Motor neuron (in vitro differentiated cells): Measurements from ENCODE around the gene SHISA8. TPM values are rescaled to one million over a fixed set of nuclear protein-coding genes. Genes with fewer than 3 reads are reported as not detected.
A peak's percentile ranks its signal among the peaks of the same experiment; 100 is the strongest.

ENCODE experiments used
- ATAC-seq, 8 experiments: fragments of 200-7000 bp; cut with Tn5 transposase; replicated peaks in 6 of 8; 2 replicates each; pipeline ENCODE4 v1.8.0; 2021; ENCODE audit warnings: mild to moderate bottlenecking in 8 of 8, moderate library complexity in 8 of 8
- H3K27ac ChIP-seq, 2 donors: fragments of 250-450 bp; sonication (Bioruptor Pico); 2 replicates each; pipeline ENCODE4 v1.9.0; 2021; ENCODE audit warnings: antibody characterized with exemption in 2 of 2, mild to moderate bottlenecking in 2 of 2, moderate library complexity in 1 of 2
- H3K4me1 ChIP-seq, 2 donors: fragments of 250-450 bp; sonication (Bioruptor Pico); replicated peaks in 1 of 2; 2 replicates each; pipeline ENCODE4 v1.6.1; 2021; ENCODE audit warnings: antibody characterized with exemption in 2 of 2, mild to moderate bottlenecking in 2 of 2, moderate library complexity in 1 of 2
- H3K4me3 ChIP-seq, 5 donors: fragments of 250-450 bp; sonication (Bioruptor Pico); 2 replicates each; pipeline ENCODE4 v1.9.0; 2021; ENCODE audit warnings: antibody characterized with exemption in 5 of 5, mild to moderate bottlenecking in 5 of 5, moderate library complexity in 4 of 5
- WGBS, 10 experiments: fragments of 450-650 bp; shearing (Covaris generic); methylation state at CpG; one replicate each; pipeline ENCODE4 v1.0.0; 2022; 5-methylcytosine and 5-hydroxymethylcytosine counted together
- in situ Hi-C, 9 experiments: fragments of 400-800 bp; cut with MboI; loops; one replicate each; pipeline ENCODE4 v1.15.0; 2021; ENCODE audit warnings: low sequenced_read_pairs in 9 of 9, low pct_unique_long_range_greater_than_20kb in 2 of 9; ENCODE audit not compliant: unreplicated experiment in 9 of 9
- total RNA-seq, 8 experiments: library from RNA; unstranded; fragments of 300-600 nt; gene quantifications; 2 replicates each; pipeline versions ENCODE4 v1.2.3 to v1.2.4, GENCODE V29; 2022

Gene SHISA8
- total RNA-seq, 8 experiments from 2014 or later, result 0.11 to 0.27 (median 0.13) TPM; not detected in 5

DNA sequence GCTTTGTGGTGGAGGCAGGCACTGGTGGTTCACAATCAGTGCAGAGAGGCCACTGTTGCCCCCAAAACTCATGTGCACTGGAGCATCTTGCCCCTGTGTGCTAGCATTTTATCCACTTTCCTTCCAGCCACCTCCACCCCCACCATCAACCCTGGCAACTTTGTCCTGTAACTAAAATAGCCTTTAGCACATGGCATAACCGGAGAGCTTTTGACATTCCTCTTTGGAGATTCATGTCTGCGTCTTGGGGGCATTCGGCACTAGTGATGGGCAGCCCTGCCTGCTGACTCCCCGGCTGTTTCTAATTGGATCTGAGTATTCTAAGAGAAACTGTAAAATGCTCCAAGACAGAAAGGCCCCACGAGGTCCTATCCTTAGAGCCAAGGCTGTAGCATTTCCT lies 15.8 kb downstream of the SHISA8 start:
- in situ Hi-C loops, result no loop called here
- ATAC-seq, result no peak
- WGBS, 10 experiments, result 60 to 94% (median 91%) methylated on average over 1 to 5 of the region's 5 CpGs; no CpG with 5 or more reads in 7 of the 10 experiments
- H3K4me3 ChIP-seq, result no peak overlapping the region
- no peaks in the 10 kb centered on the region for H3K4me1 ChIP-seq
- H3K27ac ChIP-seq, result no peak overlapping the region

- no peaks in the 10 kb centered on the region for H3K4me1 ChIP-seq
- 80 to 100% (median 83%) methylated on average over 1 to 7 of the region's 11 CpGs; no CpG with 5 or more reads in 3 of the 10 experiments for WGBS, 10 experiments
- no peak for ATAC-seq
- no peak overlapping the region for H3K4me3 ChIP-seq
- in situ Hi-C loops, result no loop called here
- no peak overlapping the region for H3K27ac ChIP-seq
These were observed 16.2 kb downstream of the SHISA8 start for GRCh38 chr22:41898645-41899044.

GRCh38 chr22:41893591-41894375 lies 21.1 kb downstream of the SHISA8 start:
- 17 to 100% (median 97%) methylated on average over 1 to 5 of the region's 7 CpGs; no CpG with 5 or more reads in 2 of the 10 experiments for WGBS, 10 experiments
- in situ Hi-C loops, result no loop called here
- ATAC-seq, result no peak
- Histone ChIP-seq H3K4me1 (no peaks in the 10 kb centered on the region), H3K4me3 (no peak overlapping the region), H3K27ac (no peak overlapping the region)

DNA sequence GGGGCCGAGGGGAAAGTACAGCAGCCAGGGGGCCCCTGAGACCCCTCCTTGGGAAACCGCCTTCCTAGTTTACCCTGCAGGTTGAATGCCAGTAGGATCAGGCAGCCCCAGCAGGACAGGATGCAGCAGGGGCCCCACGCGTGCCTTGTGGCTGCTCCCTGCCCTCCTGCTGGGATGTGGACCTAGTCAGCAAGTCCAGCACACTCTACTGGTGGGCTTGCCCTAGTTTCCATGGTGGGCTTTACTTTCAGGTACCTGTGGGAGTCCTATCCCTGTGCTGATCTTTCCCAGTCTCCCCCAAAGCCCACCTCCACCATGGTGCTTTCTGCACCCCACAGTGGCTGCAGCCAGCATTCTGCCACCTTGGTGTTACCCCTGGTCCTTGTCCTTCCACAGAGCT lies 22.2 kb downstream of the SHISA8 start:
- Histone ChIP-seq H3K4me3 (no peak overlapping the region), H3K27ac (no peak overlapping the region), H3K4me1 (no peaks in the 10 kb centered on the region)
- in situ Hi-C loops, result no loop called here
- ATAC-seq, result peak in 1 of 8 experiments; percentile 16
- 100% methylated on average over 2 of the region's 4 CpGs; no CpG with 5 or more reads in 9 of the 10 experiments for WGBS, 10 experiments

GRCh38 chr22:41891407-41891806 lies 23.5 kb downstream of the SHISA8 start:
- H3K27ac ChIP-seq, result no peak overlapping the region
- H3K4me1 ChIP-seq, result no peaks in the 10 kb centered on the region
- ATAC-seq, result no peak
- H3K4me3 ChIP-seq, result no peak overlapping the region
- in situ Hi-C loops, result no loop called here
- WGBS, 10 experiments, result 80 to 100% (median 100%) methylated on average over 1 to 2 of the region's 9 CpGs; no CpG with 5 or more reads in 5 of the 10 experiments

- in situ Hi-C loops, result no loop called here
- no peak overlapping the region for H3K27ac ChIP-seq
- 74 to 100% (median 94%) methylated on average over 1 to 4 of the region's 4 CpGs; no CpG with 5 or more reads in 1 of the 10 experiments for WGBS, 10 experiments
- H3K4me3 ChIP-seq, result no peak overlapping the region
- no peaks in the 10 kb centered on the region for H3K4me1 ChIP-seq
- ATAC-seq, result peak in 1 of 8 experiments; percentile 50
These were observed 26.2 kb downstream of the SHISA8 start for GRCh38 chr22:41888627-41889200.

- H3K27ac ChIP-seq, result no peak overlapping the region
- in situ Hi-C loops, result no loop called here
- ATAC-seq, result no peak
- 76 to 100% (median 94%) methylated on average over 1 to 6 of the region's 6 CpGs; no CpG with 5 or more reads in 2 of the 10 experiments for WGBS, 10 experiments
- H3K4me1 ChIP-seq, result no peaks in the 10 kb centered on the region
- no peak overlapping the region for H3K4me3 ChIP-seq
These were observed 29.4 kb downstream of the SHISA8 start for GRCh38 chr22:41885516-41885915.

- in situ Hi-C loops, result no loop called here
These were observed 29.8 kb downstream of the SHISA8 start for GRCh38 chr22:41885116-41885515.

GRCh38 chr22:41883400-41883799 lies 31.5 kb downstream of the SHISA8 start:
- no peak for ATAC-seq
- 82 to 100% (median 100%) methylated on average over 1 to 2 of the region's 2 CpGs; no CpG with 5 or more reads in 4 of the 10 experiments for whole genome bisulfite sequencing, 10 experiments
- H3K4me1 ChIP-seq, result no peaks in the 10 kb centered on the region
- in situ Hi-C loops, result no loop called here
- no peak overlapping the region for H3K4me3 ChIP-seq
- H3K27ac ChIP-seq, result no peak overlapping the region

More at GRCh38 chr22:41885116-41885515, 29.8 kb downstream of the SHISA8 start:
- ATAC-seq, result no peak
- Histone ChIP-seq H3K4me3 (no peak overlapping the region), H3K27ac (no peak overlapping the region), H3K4me1 (no peaks in the 10 kb centered on the region)
- 90 to 100% (median 100%) methylated on average over 1 to 2 of the region's 2 CpGs; no CpG with 5 or more reads in 6 of the 10 experiments for WGBS, 10 experiments

- H3K4me1 ChIP-seq, result no peaks in the 10 kb centered on the region
- ATAC-seq, result no peak
- in situ Hi-C loops, result no loop called here
- 92 to 100% (median 99%) methylated on average over 1 to 10 of the region's 16 CpGs; no CpG with 5 or more reads in 2 of the 10 experiments for WGBS, 10 experiments
- H3K27ac ChIP-seq, result no peak overlapping the region
- no peak overlapping the region for H3K4me3 ChIP-seq
These were observed 34.2 kb downstream of the SHISA8 start for GRCh38 chr22:41880653-41881052.

- H3K4me1 ChIP-seq, result no peaks in the 10 kb centered on the region
- no peak overlapping the region for H3K4me3 ChIP-seq
- in situ Hi-C loops, result no loop called here
- ATAC-seq, result no peak
- no peak overlapping the region for H3K27ac ChIP-seq
These were observed 38.2 kb downstream of the SHISA8 start for GRCh38 chr22:41876675-41877074.

GRCh38 chr22:41876275-41876674 lies 38.6 kb downstream of the SHISA8 start:
- WGBS, 10 experiments, result 58 to 100% (median 93%) methylated on average over 1 to 3 of the region's 3 CpGs; no CpG with 5 or more reads in 1 of the 10 experiments
- in situ Hi-C loops, result no loop called here
- Histone ChIP-seq H3K4me1 (no peaks in the 10 kb centered on the region), H3K4me3 (no peak overlapping the region), H3K27ac (no peak overlapping the region)
- no peak for ATAC-seq

GRCh38 chr22:41875531-41876270 lies 39.2 kb downstream of the SHISA8 start:
- in situ Hi-C loops, result no loop called here
- Histone ChIP-seq H3K4me3 (no peak overlapping the region), H3K4me1 (no peaks in the 10 kb centered on the region), H3K27ac (no peak overlapping the region)
- WGBS, 10 experiments, result 34 to 100% (median 94%) methylated on average over 1 to 8 of the region's 10 CpGs
- ATAC-seq, result no peak
